Ovary (tissue), 3 donors: Measurements from ENCODE around the gene PSKH1.

ENCODE experiments used
- CTCF ChIP-seq, 3 donors: fragments of 450-650 bp in 2 of 3; fragments of 200-600 bp in 1 of 3; IDR thresholded peaks; one replicate each; pipeline versions ENCODE4 v1.5.1 to v1.8.0; 2016 to 2022; ENCODE audit warnings: antibody characterized with exemption in 3 of 3, mild to moderate bottlenecking in 1 of 3
- POLR2A ChIP-seq: fragments of 450-650 bp; IDR thresholded peaks from one replicate; pipeline ENCODE4 v1.6.1; 2017; ENCODE audit warnings: antibody characterized with exemption, mild to moderate bottlenecking, moderate library complexity
- donor health status: DM: no; HTN: no; CAD: no.

- TF ChIP-seq CTCF (IDR thresholded peaks at IDR 0.05) (no peak), POLR2A (no peak)
These were observed 71.5 kb downstream of the PSKH1 start for GRCh38 chr16:67964477-67965131.
